ENCODE data around the gene STK32B.
"Not testable (repeated sequence)": the region's sequence is repeated elsewhere in the genome, so short reads cannot be mapped to it uniquely, and the experiment has no call there.

STK32B gene

DNA sequence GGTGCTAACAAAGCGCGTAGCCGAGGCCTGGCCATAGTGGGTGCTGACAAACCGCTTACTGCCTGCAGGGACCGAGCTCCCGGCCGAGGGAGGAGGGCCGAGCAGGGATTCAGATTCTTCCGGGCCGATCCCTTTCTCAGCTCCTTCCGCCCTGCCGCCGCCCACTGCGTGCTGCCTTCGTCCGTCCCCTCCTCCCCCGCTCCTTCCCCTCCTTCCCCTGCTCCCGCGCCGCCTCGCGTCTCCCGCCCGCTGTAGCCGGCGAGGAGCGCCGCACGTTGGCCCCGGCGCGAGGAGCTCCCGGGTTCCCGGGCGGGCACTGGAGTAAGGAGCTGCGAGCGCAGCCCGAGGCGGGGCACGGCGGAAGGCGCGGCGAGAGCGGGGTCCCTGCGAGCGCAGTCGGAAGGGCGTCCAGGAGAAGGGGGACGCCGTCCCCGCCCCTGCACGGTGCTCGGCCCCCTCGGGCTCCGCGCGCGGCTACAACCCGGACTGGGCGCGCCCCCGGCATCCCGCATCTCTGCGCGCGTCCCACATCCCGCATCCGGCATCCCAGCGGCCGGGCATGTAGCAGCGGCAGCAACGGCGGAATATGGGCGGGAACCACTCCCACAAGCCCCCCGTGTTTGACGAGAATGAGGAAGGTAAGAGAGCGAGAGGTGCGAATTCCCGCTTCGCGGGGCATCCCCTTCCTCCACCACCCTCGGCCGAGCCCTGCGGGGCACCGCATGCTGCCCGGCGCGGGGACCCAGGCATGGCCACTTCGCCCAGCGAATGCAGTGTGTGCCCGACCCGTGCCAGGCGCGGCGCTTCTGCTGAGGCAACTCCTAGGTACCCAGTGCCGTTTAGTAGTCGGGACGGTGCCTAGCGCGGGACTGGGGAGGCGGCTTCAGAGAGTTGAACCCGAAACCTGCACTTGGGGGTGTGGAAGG, at the start of gene STK32B:
Gene STK32B (plus strand): TSS at position 203 of the 926 bp plus-strand sequence.
- no peak for DNase-seq

DNA sequence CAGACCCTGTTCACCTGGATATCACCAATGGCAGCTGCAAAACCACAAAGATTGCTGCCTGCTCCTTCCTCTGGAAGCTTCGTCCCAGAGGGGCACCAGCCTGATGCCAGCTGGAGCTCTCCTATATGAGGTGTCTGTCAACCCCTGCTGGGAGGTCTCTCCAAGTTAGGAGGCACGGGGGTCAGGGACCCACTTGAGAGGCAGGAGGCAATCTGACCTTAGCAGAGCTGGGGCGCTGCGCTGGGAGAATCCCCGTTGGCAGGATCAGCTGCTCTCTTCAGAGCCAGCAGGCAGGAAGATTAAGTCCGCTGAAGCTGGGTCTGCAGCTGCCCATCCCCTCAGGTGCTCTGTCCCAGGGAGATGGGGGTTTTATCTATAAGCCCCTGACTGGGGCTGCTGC, 49.6 kb upstream of the STK32B start:
- not testable (repeated sequence) for DNase-seq

DNA sequence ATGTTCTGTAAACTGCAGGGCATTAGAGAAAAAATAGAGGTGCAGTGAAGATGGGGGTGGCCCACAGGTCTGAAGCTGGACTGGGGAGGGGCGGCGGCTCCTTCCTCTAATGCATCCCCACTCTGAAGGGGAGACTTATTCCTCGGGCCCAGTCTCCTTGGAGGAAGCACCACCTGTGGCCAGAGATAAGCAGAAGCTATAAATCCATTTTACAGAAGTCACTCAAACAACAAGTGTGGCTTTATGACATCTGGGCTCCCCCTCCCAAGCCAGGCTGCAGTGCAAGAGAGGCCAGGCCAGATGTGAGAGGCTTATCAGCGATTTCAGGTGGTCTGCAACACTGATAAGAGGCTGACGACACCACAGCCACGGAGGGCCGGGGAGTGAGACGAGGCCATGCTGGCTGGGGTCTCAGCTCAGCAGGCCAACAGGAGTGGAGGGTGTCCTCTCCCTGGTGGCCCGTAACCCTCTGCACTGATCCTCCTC, 47.9 kb upstream of the STK32B start:
- no peak for DNase-seq

DNA sequence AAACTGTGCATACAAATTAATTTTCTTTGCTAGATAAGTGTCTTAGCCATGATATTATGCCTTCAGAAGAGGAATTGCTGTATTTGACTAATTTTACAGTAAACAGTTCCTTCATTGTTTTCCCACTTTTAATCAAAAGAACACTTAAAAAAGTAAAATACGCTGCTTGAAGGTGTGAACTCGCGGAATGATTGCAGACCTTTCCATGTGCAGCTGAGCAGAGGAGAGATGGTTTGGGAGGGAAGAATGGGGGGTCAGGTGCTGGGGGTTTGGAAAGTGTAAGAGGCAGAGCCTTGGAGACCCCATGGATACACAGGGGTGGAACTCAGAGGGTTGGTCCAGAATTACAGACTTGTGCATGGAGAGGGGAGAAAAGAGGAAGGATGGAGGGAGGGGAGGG, 47.4 kb upstream of the STK32B start:
- DNase-seq, result no peak

DNA sequence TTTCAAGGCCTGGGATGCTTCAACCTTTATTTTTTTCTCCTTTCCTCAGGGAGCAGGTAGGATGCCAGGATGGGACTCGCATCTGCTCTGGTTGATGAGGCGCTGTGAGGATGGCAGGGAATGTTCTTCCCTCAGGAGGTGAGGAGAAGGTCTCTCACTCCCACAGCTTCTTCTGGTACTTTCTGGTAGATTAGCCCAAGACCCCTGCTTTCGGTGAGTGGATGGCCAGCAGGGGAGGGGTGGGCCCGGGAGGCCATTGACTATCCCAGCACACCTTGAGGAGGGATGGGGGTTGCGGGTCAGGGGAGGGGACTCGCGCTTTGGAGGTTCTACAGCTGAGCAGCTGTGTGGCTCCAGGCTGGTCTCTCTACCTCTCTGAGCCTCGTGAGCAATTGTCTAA, 46.8 kb upstream of the STK32B start:
- DNase-seq, result no peak

DNA sequence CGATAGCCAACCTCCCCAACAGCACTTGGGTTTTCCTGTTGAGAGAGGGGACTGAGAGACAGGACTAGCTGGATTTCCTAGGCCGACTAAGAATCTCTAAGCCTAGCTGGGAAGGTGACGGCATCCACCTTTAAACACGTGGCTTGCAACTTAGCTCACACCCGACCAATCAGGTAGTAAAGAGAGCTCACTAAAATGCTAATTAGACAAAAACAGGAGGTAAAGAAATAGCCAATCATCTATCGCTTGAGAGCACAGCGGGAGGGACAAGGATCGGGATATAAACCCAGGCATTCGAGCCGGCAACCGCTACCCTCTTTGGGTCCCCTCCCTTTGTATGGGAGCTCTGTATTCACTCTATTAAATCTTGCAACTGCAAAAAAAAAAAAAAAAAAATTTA, 44.3 kb upstream of the STK32B start:
- DNase-seq, result not testable (repeated sequence)

DNA sequence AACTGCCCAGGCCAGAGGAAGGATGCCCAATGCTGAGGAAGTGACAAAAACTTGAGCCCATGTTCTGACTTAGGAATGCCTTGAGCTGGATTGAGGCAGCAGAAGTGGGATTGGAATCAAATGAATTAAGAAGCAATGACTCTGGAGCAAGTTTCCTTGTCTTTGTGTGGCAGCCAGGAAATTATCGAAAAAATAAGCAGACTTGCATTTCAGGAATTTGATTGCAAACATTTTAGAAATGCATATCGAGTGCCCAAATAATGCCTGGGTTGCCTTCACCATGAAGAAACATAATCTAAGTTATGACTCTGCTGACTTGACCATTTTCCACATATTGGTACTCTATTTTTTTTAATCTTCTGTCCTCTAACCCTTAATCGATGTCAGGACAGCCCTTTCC, 41.5 kb upstream of the STK32B start:
- DNase-seq, result no peak

DNA sequence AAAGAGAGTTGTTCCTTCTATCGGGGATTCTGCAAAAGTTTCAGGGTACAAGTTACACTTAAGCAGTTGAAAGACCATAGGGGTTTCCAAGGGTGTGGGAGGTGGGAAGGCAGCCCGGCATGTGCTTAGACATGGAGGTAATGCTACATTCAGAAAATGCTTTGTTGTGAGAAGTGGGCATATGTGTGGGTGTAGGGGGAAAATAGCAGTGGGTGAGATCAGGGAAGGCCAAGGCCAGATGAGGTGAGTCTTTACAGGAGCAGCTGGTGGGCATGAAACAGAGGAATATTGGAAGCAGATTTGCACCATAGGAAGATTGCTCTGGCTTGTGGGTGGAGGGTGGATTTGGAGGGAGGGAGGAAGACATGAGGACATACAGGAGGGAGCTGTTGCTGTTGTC, 40.3 kb upstream of the STK32B start:
- no peak for DNase-seq

DNA sequence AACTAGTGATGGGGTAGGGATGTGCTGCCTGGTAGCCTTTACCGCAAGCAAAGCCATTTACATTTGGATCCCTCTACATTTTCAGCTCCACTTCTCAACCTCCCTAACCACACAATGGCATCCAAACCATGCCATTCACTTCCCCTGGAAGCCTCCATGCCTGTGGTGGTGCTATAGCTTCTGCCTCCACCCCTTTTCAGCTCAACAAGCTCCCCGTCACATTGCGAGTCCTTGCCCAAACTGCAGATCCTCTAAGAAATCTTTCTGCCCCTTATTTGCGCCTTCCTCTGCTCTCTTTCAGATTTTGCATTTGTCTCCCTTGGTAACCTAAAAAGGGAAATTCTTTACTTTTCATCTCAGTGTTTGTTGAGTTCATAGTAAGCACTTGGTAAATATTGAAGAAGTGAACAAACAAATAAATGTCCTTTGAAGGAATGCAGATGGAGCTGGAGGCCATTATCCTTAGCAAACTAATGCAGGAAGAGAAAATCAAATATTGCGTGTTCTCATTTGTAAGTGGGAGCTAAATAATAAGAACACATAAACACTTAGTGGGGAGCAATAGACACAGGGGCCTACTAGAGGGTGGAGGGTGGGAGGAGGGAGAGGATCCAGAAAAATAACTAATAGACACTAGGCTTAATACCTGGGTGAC, 38.9 kb upstream of the STK32B start:
- no peak for DNase-seq

DNA sequence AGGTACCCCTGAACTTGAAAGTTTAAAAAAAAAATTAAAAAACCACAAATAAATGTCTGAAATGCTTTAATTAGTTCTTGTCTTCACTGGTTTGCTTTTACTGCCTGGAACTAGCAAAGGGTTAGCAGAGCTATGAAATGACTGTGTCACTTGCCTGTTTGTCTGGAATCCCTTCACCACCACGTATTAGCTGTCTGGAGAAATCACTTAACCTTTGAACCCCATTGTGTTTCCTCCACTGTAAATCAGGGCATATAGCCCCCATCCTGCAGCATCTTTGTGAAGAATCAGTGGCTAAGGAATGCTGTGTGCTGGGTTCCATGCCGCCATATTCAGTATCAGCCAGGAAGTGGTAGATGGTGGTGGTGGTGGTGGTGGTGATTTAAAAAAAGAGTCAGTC, 38.3 kb upstream of the STK32B start:
- no peak for DNase-seq

DNA sequence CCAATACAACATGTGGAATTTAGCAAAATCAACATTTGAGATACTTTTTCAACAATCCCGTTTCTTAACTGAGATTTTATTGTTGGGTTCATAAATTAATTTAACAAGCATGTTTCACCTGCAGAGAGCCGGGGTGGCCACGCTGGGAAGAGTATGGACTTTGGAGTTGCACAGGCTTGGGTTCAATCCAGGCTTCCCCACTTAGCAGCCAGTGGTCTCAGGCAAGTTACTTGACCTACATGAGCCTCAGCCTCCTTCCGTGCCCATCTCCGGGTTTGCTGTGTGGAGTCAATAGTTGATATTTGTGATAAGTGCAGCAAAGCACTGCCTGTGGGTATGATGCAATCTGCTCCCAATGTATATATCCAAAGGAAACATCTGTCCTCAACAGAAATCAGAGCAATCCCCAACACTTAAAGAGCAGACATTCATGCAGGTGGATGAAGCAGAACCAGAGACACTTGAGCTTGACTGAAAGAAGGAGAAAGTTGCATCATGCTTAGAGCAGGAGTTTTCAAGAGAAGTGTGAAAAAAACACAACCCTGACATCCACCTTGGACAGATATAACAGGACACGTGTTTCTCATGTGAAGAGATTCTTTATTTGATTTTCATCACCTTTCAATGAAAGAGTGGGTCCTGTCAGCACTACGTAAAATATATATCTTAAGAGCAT, 37.1 kb upstream of the STK32B start:
- DNase-seq, result no peak

DNA sequence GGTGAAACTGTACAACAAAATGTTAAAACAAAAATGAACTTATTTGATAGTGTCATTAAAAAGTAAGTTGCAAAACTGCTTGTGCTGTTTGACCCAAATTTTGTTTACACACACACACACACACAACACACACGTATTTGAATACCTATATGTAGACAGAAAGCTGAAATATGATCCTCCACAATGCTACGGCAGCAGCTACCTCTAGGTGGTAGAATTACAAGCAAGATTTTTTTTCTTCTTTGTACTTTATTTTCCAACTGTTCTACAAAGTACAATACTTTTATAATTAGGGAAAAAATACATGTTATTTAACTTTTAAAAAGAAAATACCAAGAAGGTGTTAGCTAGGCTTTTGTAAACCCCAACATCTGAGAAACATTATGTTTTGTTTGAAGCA, 33.2 kb upstream of the STK32B start:
- no peak for DNase-seq

DNA sequence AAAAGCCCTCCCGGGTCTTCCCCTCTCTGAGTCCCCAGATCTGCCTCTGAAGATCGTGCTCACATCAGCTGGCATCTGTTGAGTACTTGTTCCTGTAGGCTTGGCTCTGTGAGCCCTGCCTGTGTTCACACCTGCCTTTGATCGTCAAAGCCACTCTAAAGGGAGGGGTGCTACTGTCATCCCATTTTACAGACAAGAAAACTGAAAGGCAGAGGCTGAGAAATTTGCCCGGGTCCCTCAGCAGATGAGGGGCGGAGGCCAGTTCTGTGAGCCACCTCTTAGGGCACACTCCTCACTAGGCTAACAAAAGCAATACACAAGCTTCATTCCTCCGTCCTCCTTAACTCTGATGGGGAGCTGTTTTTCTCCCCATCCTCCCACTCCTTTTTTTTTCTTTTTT, 32.7 kb upstream of the STK32B start:
- no peak for DNase-seq

DNA sequence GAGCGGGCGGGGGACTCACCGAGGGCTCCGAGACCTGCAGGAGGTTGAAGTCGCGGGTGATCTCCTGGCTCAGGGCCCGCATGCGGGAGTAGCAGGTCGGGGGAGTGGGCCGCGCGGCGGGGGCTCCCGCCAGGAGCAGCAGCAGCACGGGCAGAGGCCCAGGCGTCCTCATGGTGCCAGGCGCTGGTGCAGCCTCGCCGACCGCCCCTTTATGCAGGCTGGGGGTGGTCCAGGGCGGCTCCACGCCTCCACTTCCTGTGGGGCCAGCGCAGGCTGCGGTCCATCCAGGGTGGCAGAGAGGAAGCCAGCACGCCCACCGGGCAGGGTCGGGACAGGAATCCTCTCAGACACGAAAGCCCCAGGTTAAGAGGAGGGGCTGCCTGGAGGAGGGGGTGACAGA, 32.0 kb upstream of the STK32B start, which contains the start of gene CYTL1:
Gene CYTL1 (minus strand): TSS at position 185 of the 400 bp plus-strand sequence. CDS start 13 bp downstream, at position 172.
- no peak for DNase-seq

DNA sequence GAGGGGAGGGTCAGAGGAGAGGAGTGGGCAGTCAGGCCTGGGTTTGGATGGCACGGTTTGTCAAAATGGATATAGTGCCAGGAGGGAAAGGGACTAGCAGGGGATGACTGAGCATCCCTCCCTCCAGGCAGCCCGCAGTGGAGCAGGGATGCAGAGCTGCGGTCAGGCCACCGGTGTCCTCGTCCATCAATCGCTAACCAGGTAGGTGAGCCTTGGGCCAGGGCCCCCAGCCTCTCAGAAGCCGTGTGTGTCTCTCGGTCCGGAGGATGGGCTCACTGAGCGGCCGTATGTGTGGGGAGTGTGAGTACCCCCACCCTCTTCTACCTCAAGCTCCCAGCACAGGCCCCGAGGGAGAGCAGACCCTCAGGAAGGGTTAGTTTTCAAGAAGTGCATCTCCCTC, 31.5 kb upstream of the STK32B start:
- DNase-seq, result no peak

DNA sequence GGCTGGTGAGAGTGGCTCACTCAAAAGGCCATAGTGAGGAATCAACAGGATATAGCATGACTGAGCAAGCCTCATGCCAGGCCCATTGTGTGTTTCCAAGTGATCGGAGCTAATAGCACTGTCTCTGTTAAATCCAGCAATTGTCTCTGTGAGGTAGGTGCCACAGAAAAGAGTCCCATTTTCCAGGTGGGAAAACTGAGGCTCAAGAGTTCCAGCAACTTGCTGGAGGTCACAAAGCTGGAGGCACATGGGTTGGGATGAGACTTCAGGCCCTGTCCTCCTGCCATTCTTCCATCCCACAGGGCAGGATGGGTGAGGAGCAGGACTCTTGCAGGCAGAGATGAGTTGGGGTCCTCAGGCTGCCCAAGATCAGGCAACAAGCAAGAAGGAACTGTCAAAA, 30.9 kb upstream of the STK32B start:
- DNase-seq, result no peak

DNA sequence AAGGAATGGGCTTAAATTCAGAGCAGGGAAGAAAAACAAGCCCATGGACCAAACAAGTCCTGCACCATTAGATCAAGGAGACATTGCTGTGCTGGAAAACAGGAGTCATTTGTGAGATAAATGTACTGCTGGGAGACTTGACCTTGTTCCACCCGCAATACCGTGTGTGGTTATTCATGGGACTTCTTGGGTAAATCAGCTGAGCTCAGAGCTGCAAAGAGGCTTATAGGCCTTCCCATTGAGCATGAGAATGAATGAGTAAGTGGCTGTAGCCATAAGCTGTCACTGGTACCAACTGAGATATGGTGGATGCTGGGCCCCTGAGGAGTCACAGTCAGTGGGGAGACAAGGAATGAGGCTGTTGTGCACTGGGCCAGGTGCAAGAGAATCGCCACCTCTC, 29.7 kb upstream of the STK32B start:
- DNase-seq, result no peak

DNA sequence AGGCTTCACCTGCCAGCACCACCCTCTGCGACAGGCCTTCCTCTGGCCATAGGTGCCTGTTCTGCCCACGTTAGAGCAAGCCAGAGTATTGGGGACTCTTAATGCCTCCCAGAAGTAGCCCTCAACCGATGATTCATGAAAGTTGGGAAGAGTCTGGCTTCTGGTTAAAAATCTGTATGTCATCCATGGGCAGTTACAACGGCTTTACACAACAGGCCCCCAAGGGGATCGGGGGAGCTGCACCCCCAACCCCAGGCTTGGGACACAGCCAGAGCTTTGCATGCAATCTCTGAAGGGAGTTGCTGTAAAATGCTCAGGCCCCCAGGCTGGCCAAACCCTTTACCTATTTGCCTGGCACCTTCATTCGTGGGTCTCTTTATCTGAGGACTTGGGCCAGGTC, 26.6 kb upstream of the STK32B start:
- no peak for DNase-seq

DNA sequence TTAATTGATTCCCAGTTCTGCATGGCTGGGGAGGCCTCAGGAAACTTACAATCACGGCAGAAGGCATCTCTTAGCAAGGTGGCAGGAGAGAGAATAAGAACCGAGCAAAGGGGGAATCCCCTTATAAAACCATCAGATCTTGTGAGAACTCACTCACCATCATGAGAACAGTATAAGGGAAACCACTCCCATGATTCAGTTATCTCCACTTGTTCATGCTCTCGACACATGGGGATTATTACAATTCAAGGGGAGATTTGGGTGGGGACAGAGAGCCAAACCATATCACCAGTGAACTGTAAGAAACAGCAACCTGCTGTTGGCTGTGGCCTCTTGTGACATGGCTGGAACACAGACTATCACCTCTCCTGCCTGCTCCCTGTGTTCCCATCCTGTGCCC, 24.9 kb upstream of the STK32B start:
- no peak for DNase-seq

DNA sequence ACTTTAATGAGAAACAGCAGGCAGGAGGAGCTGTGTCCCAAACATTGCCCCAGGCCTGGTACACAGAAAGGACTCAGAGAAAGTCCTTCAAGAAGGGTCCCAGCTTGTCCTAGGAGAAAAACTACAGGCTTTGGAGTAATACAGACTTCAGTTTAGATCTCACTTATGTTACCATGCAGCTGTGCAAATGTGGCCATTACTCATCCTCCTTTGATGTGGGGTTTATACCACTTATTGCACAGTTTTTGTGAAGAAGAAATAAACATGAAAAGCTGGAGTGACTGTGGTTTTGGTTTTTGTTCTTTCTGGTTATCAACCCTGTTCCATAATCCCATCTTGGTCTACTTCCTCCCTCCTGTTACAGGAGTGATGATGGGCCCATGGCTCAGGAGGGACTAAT, 23.9 kb upstream of the STK32B start:
- DNase-seq, result no peak

DNA sequence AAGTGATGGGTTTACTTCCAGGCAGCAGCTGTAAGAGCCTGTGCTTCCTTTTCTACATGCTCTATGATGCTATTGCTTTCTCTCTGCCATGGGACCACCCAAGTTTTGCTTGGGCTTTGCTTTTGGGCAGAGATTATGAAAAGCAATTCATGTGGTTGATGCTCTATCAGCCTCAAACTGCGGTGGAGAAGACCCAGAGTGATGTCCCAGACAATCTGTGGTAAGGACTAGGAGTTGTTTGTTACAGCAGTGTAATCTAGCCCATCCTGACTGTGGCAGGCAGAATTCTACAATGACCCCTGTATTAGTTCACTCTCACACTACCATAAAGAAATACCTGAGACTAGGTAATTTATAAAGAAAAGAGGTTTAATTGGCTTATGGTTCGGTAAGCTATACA, 22.8 kb upstream of the STK32B start:
- no peak for DNase-seq

DNA sequence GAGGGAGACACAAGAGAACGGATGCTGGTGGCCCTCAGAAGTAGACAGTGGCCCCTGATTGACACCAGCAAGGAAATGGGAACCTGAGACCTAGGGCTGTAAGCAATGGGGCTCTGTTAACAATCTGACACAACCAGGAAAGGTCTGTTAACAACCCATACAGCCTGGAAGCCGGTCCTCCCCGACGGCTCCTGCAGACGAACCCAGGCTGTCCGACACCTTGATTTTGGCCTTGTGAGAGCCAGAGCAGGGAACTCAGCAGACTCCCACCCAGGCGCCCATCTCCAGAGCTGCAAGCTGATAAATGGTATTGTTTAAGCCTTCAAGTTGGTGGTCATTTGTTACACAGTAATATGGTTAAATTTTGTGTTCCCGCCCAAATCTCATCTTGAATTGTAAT, 21.8 kb upstream of the STK32B start:
- DNase-seq, result no peak

DNA sequence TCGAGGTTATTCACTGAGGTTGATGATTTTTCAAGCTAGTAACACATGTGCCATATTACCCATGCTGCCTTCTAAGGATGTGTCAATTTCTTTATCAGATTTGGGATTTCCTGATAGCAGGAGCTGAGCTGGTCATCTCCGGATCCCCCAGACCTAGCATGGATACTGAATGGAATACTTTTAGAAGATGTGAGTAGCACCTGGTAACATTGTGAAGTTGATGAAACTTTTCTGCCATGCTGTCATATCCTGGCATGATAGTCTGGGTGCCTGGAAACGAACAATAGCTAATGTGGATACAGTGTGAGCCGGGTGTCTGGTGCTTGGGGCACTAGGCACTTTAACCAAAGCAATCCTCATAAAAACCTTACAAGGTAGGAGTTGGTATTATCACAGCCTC, 21.1 kb upstream of the STK32B start:
- DNase-seq, result no peak

DNA sequence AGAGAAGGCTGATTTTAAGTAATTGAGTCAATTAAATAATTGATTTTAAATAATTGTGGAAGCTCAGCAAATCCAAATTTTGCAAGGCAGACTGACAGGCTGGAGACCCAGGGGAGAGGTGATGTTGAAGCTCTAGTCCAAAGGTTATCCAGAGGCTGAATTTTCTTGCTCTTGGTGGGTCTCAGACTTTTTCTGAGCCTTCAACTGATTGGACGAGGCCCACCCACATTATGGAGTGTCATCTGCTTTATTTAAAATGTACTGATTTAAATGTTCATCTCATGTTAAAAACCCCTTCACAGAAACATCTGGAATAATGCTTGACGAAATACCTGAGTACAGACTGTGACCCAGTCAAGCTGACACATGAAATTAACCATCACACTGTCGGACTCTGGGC, 20.4 kb upstream of the STK32B start:
- DNase-seq, result no peak
